Mononuclear cell (primary cell): ENCODE data around the gene MED29. TPM values are rescaled to one million over a fixed set of nuclear protein-coding genes. Genes with fewer than 3 reads are reported as not detected.

Source experiments
- H3K27me3 ChIP-seq: 2 replicates; pipeline ENCODE4 v1.6.0; 2011; ENCODE audit warnings: low read length, control low read depth; ENCODE audit not compliant: insufficient read depth
- H3K4me1 ChIP-seq: 2 replicates; pipeline ENCODE4 v1.5.1; 2011; ENCODE audit warnings: mild to moderate bottlenecking, low read length, control low read depth; ENCODE audit not compliant: insufficient read depth
- H3K4me3 ChIP-seq: 2 replicates; pipeline ENCODE4 v1.5.1; 2011; ENCODE audit warnings: mild to moderate bottlenecking, low read length, moderate library complexity
- H3K9me3 ChIP-seq: 2 replicates; pipeline ENCODE4 v1.5.1; 2011; ENCODE audit warnings: low read depth, mild to moderate bottlenecking, control low read depth, low read length
- total RNA-seq: library from RNA; depleted of rRNA; stranded (reverse); fragments of >200 nt; gene quantifications from one replicate; pipeline ENCODE4 v1.2.3, GENCODE V29; 2012

The MED29 gene
- total RNA-seq, 1 donor: 21.9 TPM

- Histone ChIP-seq H3K9me3 (no peaks in the 10 kb centered on the region), H3K4me1 (peaks cover 34% of the 10 kb centered on the region), H3K27me3 (no peaks in the 10 kb centered on the region), H3K4me3 (no peak overlapping the region)
These were observed 47.2 kb downstream of the MED29 start for GRCh38 chr19:39438270-39438934.

GRCh38 chr19:39444598-39445195 is 53.5 kb downstream of the MED29 start:
- H3K4me3 ChIP-seq: peak overlapping the region; percentile 99
- H3K4me1 ChIP-seq: peaks cover 54% of the 10 kb centered on the region
- no peaks in the 10 kb centered on the region for H3K9me3 ChIP-seq
- no peaks in the 10 kb centered on the region for H3K27me3 ChIP-seq

- Histone ChIP-seq H3K27me3 (no peaks in the 10 kb centered on the region), H3K4me3 (peak within 1 kb of the TSS; percentile 99), H3K9me3 (no peaks in the 10 kb centered on the region), H3K4me1 (peaks cover 59% of the 10 kb centered on the region)
These were observed 54.3 kb downstream of the MED29 start, which contains the start of gene SUPT5H for GRCh38 chr19:39445196-39446111. SUPT5H (plus strand) TSS chr19:39445582; CDS start chr19:39445891, 309 bp downstream.

- H3K4me3 ChIP-seq: peak overlapping the region; percentile 99
- H3K4me1 ChIP-seq: peaks cover 54% of the 10 kb centered on the region
- no peaks in the 10 kb centered on the region for H3K9me3 ChIP-seq
- no peaks in the 10 kb centered on the region for H3K27me3 ChIP-seq
These were observed 55.3 kb downstream of the MED29 start for GRCh38 chr19:39446365-39447084.

- Histone ChIP-seq H3K4me3 (no peak overlapping the region), H3K27me3 (no peaks in the 10 kb centered on the region), H3K9me3 (no peaks in the 10 kb centered on the region), H3K4me1 (peaks cover 54% of the 10 kb centered on the region)
These were observed 57.1 kb downstream of the MED29 start for GRCh38 chr19:39448271-39448670.

- Histone ChIP-seq H3K27me3 (no peaks in the 10 kb centered on the region), H3K9me3 (no peaks in the 10 kb centered on the region), H3K4me3 (no peak overlapping the region), H3K4me1 (peaks cover 52% of the 10 kb centered on the region)
These were observed 58.1 kb downstream of the MED29 start for GRCh38 chr19:39449116-39449797.

Other genes starting within 250 kb of the MED29 start
- gene NCCRP1, start 194.4 kb upstream of the MED29 start, total RNA-seq: not detected
- not detected for gene SYCN, start 187.1 kb upstream of the MED29 start, total RNA-seq
- not detected for gene IFNL3, start 146.4 kb upstream of the MED29 start, total RNA-seq
- gene IFNL4, start 142.5 kb upstream of the MED29 start, total RNA-seq: 0.10 TPM
- gene IFNL2, start 123.0 kb upstream of the MED29 start, total RNA-seq: not detected
- not detected for gene IFNL1, start 95.0 kb upstream of the MED29 start, total RNA-seq
- 1.8 TPM for gene LRFN1, start 70.5 kb upstream of the MED29 start, total RNA-seq
- 211 TPM for gene GMFG, start 55.3 kb upstream of the MED29 start, total RNA-seq
- 30.0 TPM for gene SAMD4B, start 49.0 kb upstream of the MED29 start, total RNA-seq
- gene PAF1, start 272 bp upstream of the MED29 start, total RNA-seq: 26.1 TPM
- gene ZFP36, start 15.5 kb downstream of the MED29 start, total RNA-seq: 676 TPM
- 21.5 TPM for gene PLEKHG2, start 21.3 kb downstream of the MED29 start, total RNA-seq
- gene RPS16, start 44.6 kb downstream of the MED29 start, total RNA-seq: 71.4 TPM
- 124 TPM for gene SUPT5H, start 54.2 kb downstream of the MED29 start, total RNA-seq
- gene TIMM50, start 89.5 kb downstream of the MED29 start, total RNA-seq: 17.1 TPM
- gene DLL3, start 107.6 kb downstream of the MED29 start, total RNA-seq: not detected
- gene SELENOV, start 123.8 kb downstream of the MED29 start, total RNA-seq: not detected
- gene EID2B, start 141.5 kb downstream of the MED29 start, total RNA-seq: 6.0 TPM
- 14.4 TPM for gene EID2, start 148.8 kb downstream of the MED29 start, total RNA-seq
- not detected for gene LGALS13, start 211.1 kb downstream of the MED29 start, total RNA-seq